CD1c-positive myeloid dendritic cell (primary cell): Measurements from ENCODE around the gene NPBWR2.
A peak's percentile ranks its signal among the peaks of the same experiment; 100 is the strongest.

Experiments
- DNase-seq: peaks from one replicate; pipeline ENCODE4 v3.0.0-alpha.2; 2016; ENCODE audit errors: extremely low spot score

The NPBWR2 gene

DNA sequence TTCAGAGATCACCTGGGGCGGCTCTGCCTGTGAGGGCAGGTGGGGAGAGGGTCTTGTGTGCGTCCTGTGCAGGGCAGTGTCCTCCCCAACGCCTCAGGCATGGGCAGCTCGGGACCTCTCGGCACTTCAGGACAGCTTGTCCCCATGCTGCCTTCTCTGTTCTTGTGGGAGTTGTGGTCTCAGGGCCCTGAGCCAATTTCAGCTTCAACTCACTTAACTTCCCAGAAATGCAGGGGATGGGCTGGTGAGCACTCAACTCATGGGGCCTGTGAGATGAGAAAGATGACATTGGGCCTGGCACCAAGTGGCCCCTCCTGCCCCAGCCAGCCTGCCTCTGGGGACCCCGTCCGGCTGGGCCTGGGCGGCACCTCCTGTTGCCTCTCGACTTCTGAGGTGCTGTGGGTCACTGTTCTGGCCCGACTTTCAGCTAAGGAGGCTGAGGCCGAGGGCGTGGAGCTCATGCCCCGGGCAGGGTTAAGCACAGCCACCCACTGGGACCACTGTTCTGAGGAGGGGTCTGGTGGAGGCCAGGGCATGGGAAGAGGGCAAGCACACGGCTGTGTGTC is 34.8 kb downstream of the NPBWR2 start:
- DNase-seq: no peak

DNA sequence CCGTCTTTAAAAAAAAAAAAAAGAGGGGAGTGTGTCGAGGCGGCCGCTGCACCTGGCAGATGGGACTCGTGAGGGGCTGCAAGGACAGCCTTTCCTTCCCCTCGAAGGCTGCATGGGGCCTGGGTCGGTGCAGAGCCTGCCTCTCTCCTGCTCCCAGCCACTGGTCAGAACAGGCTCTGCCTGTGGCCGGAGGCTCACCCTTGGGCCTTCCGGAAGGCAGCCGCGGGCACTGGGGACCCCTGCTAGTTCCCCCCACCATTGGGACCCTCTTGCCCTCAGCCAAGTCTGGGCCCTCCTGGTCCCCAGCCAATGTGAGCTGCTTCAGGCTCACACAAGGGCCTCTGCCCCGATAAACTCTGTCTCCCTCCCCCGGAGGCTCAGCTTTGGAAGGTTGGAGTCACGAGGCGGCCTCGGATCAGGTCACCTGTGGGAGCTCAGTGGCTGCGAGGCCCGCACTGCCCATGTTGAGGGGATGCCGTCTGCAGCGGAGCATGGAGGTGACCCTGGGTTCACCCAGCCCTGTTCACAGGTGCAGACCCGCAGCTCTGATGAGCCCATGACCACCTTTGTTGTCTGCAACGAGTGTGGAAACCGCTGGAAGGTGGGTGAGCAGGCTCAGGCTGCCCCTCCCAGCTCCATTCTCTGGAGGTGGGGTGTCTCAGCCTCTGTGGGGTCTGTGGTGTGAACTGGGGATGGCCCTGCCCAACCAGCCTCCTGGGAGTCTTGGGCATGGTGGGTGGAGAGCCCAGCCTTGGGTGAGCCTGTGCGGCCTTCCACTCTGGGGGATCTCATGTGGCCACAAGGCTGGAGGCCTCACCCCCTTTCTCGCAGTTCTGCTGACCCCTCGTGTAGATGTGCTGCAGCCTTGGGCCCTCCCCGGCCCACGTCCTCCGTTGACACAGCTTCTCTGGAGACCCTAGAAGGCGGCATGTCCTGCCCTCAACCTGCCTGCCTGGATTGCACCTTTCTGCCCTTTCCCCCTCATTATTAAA is 35.7 kb downstream of the NPBWR2 start:
- no peak for DNase-seq

DNA sequence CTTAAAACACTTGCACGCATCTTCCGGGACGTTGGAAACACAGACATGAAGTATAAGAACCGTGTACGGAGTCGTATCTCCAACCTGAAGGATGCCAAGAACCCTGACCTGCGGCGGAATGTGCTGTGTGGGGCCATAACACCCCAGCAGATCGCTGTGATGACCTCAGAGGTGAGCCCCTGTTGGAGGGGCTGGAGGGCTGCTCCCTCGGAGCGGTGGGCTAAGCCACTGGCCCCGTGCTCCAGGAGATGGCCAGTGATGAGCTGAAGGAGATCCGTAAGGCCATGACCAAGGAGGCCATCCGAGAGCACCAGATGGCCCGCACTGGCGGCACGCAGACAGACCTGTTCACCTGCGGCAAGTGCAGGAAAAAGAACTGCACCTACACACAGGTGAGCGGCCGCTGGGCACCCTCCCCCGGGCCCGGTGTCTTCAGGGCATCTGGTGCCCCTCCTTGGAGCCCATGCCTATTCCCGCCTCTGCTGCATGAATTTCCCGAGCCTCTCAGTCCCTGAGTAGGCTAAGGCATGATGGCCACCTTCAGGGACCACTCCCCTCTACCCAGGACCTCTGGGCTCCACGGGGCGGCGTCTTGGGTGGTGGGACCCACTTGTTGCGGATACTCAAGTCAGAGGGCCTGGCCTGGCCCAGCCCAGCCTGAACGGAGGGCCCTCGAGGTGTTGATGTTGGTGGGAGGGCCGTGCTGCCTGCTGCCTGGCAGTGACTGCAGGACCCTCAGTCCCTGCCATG is 36.9 kb downstream of the NPBWR2 start:
- DNase-seq: no peak

DNA sequence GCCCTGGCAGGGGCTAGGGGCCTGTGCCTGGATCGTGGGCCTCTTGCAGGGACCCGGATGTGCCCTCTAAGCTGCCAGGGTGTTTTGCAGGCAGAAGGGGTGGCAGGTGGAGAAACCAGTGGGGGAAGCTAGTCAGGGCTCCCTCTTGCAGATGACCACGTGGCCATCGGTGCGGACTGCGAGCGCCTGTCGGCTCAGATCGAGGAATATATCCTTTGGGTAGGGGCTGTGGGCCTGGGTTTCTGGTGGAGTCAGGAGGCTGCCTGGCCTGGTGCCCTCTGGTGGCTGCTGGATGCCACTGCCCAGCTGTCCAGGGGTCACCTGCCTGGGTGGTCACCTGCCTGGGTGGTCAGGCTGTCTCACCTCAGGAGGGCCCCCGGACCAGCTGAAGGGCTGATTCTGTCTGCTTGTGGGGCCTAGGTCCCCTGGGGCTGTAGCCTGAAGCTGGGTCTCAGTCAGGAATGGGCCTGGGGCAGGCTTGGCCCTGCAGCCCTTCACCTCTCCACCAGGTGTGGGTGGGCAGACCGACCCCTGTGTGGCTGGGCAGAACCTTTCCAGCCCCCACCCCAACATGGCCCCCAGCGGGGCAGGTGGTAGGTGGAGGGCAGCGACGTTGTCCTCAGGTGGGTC is 37.6 kb downstream of the NPBWR2 start:
- peak; percentile 10 for DNase-seq

DNA sequence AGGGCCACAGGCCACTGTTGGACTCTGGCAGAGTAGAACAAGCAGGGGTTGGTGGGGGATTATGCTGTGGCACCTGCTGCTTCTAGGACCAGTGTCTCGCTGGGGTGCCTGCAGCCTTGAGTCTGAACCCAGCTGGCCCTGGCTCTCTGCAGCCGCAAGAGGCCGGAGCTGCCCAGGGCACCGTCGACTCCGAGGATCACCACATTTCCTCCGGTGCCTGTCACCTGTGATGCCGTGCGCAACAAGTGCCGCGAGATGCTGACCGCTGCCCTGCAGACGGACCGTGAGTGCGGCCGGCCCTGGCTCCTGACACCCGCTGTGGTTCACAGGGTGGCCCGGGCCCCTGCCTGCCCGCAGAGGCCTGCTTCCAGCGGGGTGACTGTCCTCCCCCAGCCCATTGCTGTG is 38.2 kb downstream of the NPBWR2 start:
- DNase-seq: no peak

DNA sequence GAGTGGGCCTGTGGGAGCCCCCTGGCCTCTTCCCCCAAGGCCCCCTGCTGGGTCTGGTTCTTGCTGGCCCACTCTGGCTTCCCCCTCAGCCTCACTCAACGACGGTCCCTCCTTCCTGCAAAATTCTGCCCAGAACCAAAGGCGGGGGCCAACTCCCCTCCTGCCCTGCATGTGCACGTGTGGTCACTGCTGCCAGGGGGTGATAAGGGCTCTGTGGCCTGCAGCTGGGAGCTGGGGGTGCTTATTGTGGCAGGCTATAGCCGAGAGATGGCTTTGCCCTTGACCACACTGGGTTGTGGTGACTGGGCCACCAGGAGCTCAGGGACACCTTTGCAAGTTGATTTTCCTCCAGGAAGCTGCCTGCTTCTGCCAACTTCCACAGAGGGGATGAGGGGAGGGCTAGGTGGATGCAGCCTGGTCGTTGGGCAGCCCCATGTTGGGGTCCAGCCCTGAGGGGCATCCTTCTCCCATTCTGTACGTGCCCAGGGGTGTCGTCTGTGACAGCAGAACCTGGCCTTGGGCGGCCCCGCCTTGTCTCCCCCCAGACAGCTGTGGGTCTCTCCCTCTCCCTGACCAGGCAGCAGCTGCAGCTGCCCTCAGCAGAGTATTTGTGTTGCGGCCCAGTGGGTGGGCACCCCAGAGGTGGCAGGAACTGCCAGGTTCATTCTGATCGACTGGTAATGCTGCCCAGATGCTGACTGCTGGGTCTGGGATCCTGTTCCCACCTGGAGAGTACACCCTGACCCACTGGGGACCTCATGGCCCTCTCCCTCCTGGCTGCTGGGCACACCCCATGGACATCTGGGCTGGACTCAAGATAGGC is 38.8 kb downstream of the NPBWR2 start:
- DNase-seq: no peak

DNA sequence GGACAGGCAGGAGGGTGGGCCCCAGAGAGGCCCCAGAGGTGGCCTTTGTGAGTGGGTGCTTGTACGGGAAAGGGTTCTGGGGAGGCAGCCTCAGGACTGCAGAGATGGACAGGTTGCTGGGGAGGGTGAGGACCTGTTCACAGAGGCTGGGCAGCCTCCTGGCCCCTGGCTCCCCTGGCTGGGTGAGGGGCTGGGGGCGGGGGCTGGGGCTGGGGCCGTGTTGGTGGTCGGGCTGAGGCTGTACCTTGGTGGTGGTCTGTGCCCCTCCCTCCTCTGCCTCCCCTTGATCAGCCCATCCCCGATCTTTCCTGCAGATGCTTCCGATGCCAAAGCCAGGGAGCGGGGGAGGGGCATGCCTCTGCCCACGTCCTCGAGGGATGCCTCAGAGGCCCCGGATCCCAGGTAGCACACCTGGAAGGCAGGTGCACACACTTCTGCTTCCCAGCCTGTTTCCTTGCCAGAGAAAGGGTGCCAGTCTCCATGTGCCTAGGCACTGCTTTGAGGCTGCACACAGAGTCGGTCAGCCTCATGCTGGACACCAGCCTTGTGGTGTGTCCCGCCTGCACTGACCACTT is 39.5 kb downstream of the NPBWR2 start:
- no peak for DNase-seq

DNA sequence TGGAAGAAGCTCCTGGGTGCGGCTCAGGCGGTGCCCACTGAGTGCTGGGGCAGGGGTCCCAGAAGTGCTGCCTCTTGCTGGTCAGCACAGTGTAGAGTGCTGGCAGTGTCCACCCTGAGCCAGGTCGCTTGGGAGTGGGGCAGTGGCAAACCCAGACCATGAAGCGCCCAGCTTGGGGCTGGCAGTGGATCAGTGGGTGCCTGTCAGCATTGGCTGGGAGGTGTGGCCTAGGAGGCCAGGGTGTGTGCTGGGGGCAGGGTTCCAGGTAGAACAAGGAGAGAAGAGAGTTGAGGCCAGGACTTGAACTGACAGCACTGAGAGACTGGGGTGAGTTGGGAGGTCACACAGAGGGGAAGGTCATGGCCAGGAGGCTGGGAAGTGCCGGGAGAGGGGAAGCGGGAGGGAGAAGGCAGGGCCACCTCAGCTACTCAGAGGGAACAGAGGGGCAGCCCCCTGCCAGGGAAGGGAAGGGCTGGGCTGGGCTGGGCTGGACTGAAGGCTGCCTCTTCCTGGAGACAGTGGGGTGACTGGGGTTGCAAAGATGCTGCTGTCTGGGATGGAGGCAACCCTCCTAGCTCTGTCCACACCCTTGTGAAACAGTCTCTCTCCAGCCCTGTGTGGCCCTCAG is 40.2 kb downstream of the NPBWR2 start:
- DNase-seq: peak; percentile 6

DNA sequence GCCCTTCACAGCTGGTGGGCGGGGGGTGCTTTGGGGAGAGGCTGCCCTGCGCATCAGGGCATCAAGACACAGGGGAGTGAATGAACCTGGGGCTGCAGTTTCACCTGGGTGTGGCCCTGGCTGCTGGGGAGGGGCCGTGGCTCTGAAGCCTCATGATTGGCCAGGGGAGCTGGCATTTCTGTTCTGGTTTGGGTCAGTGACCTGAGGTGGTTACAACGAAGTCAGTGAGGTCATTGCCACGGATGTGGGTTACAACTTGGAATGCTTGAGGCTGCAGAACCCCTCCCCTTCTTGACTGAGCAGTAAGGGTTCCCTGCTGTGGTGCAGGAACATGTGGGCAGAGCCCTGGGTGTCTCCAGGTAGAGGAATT is 41.4 kb downstream of the NPBWR2 start:
- peak; percentile 43 for DNase-seq

DNA sequence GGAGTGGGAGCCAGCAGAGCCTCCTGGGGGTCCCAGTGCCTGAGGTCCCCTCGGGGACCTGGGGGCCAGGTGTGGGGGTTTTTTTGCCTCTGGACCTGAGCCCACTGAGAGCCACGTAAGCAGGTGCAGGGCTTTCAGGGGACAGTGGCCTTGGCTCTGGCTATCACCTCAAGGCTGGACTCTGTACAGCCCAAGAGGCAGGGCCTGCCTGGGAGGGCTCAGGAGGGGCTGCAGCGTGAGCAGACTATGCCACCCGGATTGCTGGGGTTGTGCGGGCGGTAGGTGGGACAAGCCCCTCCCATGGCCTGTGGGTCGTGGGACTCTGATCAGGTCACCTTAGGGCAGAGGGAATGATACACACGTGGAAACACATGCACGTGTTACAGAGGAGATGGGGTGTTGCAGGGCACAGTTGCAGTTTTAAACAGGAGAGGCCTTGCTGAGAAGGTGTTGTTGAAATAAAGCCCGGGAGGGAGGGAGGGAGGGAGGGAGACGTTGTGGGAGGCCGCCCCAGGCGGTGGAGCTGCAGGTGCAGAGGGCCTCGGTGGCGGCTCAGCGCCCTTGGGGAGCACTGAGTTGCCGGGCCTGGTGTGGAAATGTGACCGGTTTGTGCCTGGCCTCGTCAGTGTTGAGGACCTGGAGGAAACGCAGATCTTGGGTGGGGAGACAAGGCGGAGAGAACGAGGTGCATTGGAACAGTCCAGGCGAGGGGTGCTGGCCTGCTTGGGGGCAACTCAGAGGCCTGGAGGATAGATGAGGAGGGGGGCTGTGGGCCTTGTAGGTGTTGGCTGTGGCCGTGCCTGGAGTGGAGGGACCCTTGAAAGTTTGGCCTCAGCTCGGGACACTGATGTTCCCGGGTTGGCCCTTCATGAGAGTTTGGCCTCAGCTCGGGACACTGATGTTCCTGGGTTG is 42.0 kb downstream of the NPBWR2 start:
- DNase-seq: no peak

DNA sequence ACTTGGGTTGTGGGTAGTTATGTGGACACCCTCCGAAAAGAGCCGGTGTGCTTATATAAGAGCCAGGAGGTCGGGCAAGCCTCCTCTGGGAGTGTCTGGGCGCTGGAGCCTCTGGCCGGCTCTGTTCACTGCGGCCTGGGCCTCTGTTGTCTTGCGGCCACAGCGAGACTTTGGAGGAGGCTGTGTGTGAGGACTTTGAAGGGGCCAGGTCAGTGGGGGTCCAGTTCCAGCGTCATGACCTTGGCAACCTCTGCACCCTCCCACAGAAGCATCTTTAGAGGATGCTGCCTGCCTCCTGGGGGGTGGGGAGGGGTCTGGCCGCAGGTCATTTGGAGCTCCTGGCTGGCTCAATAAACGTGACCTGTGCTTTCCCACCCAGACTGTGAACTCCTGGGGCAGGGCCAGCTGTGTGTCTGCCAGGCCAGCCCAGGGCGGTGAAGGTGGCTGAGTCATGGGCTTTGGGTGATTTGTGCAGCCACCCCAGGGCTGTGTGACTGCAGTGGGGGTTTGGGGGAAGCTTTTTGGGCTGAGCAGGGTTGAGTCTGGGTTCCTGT is 43.1 kb downstream of the NPBWR2 start:
- no peak for DNase-seq

DNA sequence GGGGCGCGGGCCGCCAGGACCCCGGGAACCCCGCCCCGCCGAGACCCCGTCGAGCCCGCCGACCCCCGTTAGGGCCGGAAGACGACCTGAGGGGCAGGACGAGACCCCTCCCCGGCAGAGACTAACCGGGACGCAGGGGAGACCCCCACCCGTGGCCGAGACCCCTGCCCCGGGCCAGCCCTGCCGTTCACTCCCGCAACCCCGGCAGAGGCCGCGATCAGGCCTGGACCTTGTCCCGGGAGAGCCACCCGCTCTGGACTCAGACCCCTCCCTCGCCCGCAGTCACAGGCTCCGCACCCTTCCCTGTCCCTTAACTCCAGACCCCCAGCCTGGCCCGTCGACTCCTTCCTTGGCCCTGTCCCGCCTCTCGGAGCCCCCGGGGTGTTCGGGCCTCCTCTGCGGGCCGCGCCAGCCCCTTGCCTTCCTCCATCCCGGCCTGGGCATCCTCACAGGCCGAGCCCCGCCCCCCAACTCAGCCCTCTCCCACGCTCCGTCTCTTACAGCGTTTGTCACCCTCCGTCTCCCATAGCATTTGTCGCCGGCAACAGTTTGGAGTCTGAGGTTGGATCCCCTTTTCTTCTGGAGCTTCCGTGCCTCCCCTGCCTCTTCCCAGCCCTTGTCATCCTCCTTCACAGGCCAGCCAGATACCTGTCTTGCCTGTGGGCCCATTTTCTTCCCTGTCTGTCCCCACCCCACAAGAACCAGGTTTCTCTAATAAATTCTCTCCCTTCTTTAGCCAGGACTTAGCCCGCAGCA is 43.8 kb downstream of the NPBWR2 start:
- peak; percentile 61 for DNase-seq

DNA sequence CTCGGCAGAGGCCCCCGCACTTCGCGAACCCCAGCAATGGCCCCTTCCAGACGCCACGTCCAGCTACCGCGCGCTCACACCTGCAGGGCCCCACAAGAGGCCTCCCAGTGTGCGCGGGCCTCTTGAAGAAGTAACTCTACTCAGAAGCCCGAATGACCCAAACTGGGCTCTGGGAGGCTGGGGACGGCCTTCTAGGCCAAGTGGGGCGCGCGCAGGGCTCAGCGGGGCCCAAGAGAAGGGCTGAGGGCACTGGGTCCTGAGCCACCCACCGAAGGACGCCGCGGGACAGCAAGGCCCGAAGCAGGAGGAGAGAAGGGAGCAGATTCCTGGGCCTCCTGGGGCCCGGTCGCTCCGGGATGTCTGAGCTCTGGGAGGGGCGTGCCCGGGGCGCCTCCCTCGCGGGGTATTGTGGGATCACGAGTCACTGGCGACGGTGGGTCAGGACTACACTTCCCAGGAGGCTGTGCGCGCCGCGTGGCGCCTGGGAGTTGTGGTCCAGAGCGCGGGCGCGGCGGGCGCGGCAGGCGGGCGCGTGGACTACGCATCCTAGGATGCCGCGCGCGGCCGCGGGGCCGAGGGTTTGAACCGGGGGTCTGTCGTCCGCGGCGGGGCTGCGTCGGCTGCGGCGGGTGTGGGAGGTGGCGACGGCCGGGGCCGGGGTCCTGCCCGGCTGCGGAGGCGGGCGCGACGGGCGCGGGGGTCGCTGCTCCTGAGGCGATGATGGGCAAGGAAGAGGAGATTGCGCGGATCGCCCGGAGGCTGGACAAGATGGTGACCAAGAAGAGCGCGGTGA is 44.6 kb downstream of the NPBWR2 start, which contains the start of gene TCEA2:
Gene TCEA2, plus strand, starts transcription at position 603 of the 793 bp plus-strand sequence. Its CDS starts 115 bp downstream, at position 718.
- DNase-seq: peak; percentile 96

DNA sequence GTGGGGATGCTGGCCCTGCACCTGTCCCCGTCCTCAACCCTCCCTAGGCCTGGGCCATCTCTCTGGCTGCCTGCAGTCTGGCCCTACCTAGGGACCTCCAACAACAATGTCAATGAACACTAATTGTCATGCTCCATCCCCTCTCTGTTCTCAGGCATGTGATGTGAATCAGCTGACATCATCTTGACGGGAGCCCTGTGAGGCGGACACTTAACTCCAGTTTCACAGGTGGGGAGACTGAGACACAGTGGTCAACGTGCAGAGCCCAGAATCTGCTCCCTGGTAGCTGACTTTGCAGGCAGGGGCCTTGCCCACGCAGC is 45.1 kb downstream of the NPBWR2 start:
- no peak for DNase-seq

DNA sequence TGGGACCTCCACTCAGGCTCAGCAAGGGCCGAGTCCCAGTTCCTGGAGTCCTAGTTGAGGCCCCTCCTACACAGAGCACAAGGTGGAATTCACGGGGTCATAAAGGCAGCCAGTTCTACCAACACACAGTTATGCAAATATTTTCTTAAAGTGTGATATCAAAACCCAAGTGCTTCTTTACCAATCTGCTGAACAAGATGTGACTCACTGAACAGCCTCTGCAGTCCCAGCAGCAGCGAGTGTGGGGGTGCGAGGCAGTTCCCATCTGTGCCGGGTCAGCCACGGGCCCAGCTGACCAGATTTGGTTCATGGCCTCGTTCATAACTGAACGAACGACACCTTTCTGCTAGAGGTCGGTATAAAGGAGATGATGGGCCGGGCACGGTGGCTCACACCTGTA is 48.8 kb downstream of the NPBWR2 start:
- peak; percentile 4 for DNase-seq

DNA sequence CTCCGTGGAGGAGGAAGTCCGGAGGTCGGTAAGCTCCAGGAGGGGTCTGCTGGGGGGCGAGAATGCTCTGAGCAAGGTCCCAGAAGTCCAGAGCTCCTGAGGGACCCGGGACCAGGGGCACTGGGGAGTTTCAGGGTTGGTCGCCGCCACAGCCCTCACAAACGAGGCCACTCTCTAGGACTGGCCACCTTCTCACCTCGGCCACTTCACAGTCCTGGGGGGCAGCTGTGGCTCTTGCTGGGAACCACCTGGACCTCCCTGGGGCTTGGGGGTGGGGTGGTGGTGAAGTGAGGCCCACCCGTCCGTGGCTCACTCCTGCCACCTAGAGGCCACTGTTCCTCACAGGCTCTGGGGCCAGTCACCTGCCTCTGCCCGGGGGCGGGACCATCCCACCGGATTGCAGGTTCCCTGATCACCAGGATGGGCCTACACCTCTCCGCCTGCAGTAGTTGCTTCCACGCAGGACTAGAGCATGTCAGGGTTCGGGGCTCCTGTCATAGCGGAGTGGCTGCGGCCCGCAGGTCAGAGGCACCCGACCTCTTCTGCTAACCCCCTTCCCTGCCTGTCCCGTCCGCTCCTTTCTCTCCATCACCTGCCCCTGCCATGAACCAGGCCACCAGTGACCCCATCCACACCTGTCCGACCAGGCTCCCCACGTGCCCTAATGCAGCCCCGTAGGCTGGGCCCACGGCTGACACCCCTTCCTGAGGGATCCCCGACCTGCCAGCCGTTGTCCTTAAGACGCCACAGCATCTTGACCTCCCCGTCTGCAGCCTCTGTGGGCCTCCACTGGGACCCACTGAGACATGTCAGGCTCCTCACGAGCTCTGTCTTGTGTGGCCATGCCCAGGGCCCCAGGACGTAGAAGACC is 49.5 kb downstream of the NPBWR2 start:
- peak; percentile 64 for DNase-seq
